ENCODE results near the gene SCAANT1.

- TF ChIP-seq CTCF (IDR thresholded peaks at IDR 0.05) (no peak), POLR2A (IDR thresholded peaks at IDR 0.05) (no peak)
Measured at GRCh38 chr3:63954182-63954581, 42.0 kb upstream of the SCAANT1 start.
